NCI-H1105 (cell line): ENCODE measurements around the gene GDAP1L1.
"Not testable (repeated sequence)": the region's sequence is repeated elsewhere in the genome, so short reads cannot be mapped to it uniquely, and the experiment has no call there.

Experiments
- DNase-seq: peaks from one replicate; lab custom pipeline; 2025; lab: John Stamatoyannopoulos, UW

The GDAP1L1 gene

GRCh38 chr20:44302026-44302669 lies 55.0 kb downstream of the GDAP1L1 start:
- no peak for DNase-seq

GRCh38 chr20:44302736-44303135 lies 55.6 kb downstream of the GDAP1L1 start:
- no peak for DNase-seq

GRCh38 chr20:44304383-44304782 lies 57.3 kb downstream of the GDAP1L1 start:
- DNase-seq, result no peak

GRCh38 chr20:44306927-44307326 lies 59.8 kb downstream of the GDAP1L1 start:
- no peak for DNase-seq

GRCh38 chr20:44309763-44310663 lies 62.9 kb downstream of the GDAP1L1 start:
- no peak for DNase-seq

GRCh38 chr20:44310664-44311639 lies 63.8 kb downstream of the GDAP1L1 start, which contains the start of gene FITM2:
TSS of gene FITM2 (minus strand) at chr20:44311202. CDS start at chr20:44311148, 54 bp downstream.
- DNase-seq, result peak; percentile 96

- no peak for DNase-seq
These were observed 67.8 kb downstream of the GDAP1L1 start for GRCh38 chr20:44314870-44315269.

- DNase-seq, result no peak
These were observed 72.8 kb downstream of the GDAP1L1 start for GRCh38 chr20:44319839-44320422.

- no peak for DNase-seq
These were observed 77.2 kb downstream of the GDAP1L1 start for GRCh38 chr20:44324343-44324742.

GRCh38 chr20:44326391-44327159 lies 79.5 kb downstream of the GDAP1L1 start:
- no peak for DNase-seq

- DNase-seq, result not testable (repeated sequence)
These were observed 80.6 kb downstream of the GDAP1L1 start for GRCh38 chr20:44327748-44328147.

GRCh38 chr20:44328428-44328827 lies 81.3 kb downstream of the GDAP1L1 start:
- DNase-seq, result no peak
